ENCODE data around the gene ZSCAN5B. TPM values are rescaled to one million over a fixed set of nuclear protein-coding genes. Genes with fewer than 3 reads are reported as not detected.
"Not testable (repeated sequence)": the region's sequence is repeated elsewhere in the genome, so short reads cannot be mapped to it uniquely, and the experiment has no call there.

Gene ZSCAN5B, protein sequence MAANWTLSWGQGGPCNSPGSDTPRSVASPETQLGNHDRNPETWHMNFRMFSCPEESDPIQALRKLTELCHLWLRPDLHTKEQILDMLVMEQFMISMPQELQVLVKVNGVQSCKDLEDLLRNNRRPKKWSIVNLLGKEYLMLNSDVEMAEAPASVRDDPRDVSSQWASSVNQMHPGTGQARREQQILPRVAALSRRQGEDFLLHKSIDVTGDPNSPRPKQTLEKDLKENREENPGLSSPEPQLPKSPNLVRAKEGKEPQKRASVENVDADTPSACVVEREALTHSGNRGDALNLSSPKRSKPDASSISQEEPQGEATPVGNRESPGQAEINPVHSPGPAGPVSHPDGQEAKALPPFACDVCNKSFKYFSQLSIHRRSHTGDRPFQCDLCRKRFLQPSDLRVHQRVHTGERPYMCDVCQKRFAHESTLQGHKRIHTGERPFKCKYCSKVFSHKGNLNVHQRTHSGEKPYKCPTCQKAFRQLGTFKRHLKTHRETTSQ
- total RNA-seq = 1 to 10 TPM in 1 of 2 donors, not detected in 1; 1.9 TPM

DNA sequence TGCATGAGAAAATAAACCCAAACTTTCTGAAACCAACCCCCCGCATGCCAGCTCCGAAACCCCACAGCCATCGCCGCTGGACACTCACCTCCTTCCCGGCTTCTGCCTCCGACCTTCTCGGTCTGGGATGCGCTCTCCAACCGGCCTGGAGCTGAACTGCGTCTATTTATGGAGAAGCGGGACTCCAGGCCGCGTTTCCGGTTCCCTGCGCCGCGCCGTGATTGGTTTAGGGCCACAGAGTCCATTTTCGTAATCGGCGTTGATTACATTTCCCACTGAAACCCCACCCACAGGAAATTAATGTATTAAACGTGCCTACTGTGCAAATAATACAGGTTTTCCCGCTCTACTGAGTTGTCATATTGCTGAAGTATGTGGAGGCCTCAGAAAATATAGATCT, at the start of gene ZSCAN5B:
Gene ZSCAN5B, minus strand, starts transcription at position 138 of the 400 bp plus-strand sequence. CDS start 4,731 bp downstream, outside the sequence.
- not testable (repeated sequence) for H3K36me3 ChIP-seq

DNA sequence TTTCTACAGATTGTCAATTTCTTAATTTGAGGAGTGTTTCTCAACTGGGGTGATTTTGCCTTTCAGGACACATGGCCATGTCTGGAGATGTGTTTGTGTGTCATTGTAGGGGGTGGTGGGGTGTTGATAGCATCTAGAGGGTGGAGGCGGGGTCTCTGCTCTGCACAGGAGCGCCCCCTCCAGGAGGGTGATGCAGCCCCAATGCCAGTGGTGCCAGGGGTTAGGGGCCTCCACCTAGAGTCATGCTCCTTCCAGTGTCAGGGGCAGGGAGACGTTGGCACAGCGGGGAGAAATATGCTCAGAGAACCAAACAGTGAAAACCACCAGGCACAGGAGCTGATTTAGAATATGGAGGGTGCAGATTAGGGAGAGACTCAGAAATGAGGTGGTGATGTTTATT, 48.2 kb upstream of the ZSCAN5B start:
- H3K9me3 ChIP-seq; H3K4me3 ChIP-seq; H3K36me3 ChIP-seq; intact Hi-C loops (cut with DNase I); DNase-seq (ENCODE audit: low spot score); H3K27ac ChIP-seq; H3K27me3 ChIP-seq (replicated peaks; ENCODE audit: insufficient read depth); H3K4me1 ChIP-seq (replicated peaks): not testable (repeated sequence)
- WGBS = 66% methylated on average over 4 of the region's 4 CpGs

More for the DNA sequence above, at the start of gene ZSCAN5B:
- H3K4me3 ChIP-seq; intact Hi-C loops (cut with DNase I); DNase-seq (ENCODE audit: low spot score); H3K27me3 ChIP-seq (replicated peaks; ENCODE audit: insufficient read depth); H3K4me1 ChIP-seq (replicated peaks); H3K27ac ChIP-seq; H3K9me3 ChIP-seq: not testable (repeated sequence)
- WGBS = 87% methylated on average over 23 of the region's 23 CpGs

DNA sequence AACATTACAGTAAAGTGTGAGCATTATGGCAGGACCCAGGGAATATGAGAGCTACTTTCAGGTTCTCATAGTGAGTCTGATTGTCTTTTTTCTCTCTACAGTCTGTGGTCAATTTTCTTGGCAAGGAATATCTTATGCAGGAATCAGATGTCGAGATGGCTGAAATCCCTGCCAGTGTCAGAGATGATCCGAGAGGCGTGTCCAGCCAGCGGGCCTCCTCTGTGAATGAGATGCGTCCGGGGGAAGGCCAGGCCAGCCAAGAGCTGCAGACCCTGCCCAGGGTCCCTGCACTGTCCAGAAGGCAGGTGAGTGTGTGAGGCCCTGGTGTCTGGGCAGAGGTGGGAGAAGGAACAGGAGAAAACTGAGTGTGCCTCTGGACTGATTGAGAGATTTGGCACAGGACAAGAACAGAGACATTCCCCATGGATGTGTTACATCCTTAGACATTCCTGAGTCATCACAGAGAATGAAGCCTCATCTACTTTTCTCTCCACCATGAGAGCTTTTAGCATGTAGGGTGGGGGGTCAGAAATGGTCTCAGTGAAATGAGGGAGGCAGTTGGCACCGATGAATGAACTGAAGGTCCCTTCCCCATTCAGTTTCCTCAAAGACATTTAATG, 47.6 kb upstream of the ZSCAN5B start:
- H3K27ac ChIP-seq = no peak overlapping the region
- WGBS = 74% methylated on average over 7 of the region's 7 CpGs
- no peaks in the 10 kb centered on the region for H3K27me3 ChIP-seq (replicated peaks; ENCODE audit: insufficient read depth)
- no peaks in the 10 kb centered on the region for H3K9me3 ChIP-seq
- H3K4me3 ChIP-seq = no peak overlapping the region
- no peak for DNase-seq (ENCODE audit: low spot score)
- intact Hi-C loops (cut with DNase I) = no loop called here
- TF ChIP-seq POLR2AphosphoS5 (IDR thresholded peaks at IDR 0.05) = no peak
- TF ChIP-seq POLR2A (IDR thresholded peaks at IDR 0.05) = no peak
- TF ChIP-seq CTCF (IDR thresholded peaks at IDR 0.05) = no peak
- no peaks in the 10 kb centered on the region for H3K36me3 ChIP-seq
- H3K4me1 ChIP-seq (replicated peaks) = no peaks in the 10 kb centered on the region

DNA sequence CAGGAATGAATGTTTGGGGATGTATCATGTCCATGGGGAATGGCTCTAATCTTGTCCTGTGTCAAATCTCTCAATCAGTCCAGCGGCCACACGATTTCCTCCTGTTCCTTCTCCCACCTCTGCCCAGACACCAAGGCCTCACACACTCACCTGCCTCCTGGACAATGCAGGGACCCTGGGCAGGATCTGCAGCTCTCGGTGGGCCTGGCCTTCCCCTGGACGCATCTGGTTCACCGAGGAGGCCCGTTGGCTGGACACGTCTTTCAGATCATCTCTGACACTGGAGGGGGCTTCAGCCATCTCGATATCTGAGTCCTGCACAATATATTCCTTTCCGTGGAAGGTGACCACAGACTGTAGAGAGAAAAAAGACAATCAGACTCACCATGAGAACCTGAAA, 25.9 kb upstream of the ZSCAN5B start:
- WGBS = 93% methylated on average over 9 of the region's 9 CpGs

GRCh38 chr19:56222901-56223300, 25.3 kb upstream of the ZSCAN5B start:
- TF ChIP-seq CTCF (IDR thresholded peaks at IDR 0.05) (no peak), POLR2A (IDR thresholded peaks at IDR 0.05) (no peak), POLR2AphosphoS5 (IDR thresholded peaks at IDR 0.05) (no peak)
- no peak for DNase-seq (ENCODE audit: low spot score)
- no peaks in the 10 kb centered on the region for H3K36me3 ChIP-seq
- no peaks in the 10 kb centered on the region for H3K4me1 ChIP-seq (replicated peaks)
- H3K27ac ChIP-seq = no peak overlapping the region
- 72% methylated on average over 6 of the region's 6 CpGs for WGBS
- intact Hi-C loops (cut with DNase I) = no loop called here
- no peaks in the 10 kb centered on the region for H3K9me3 ChIP-seq
- no peaks in the 10 kb centered on the region for H3K27me3 ChIP-seq (replicated peaks; ENCODE audit: insufficient read depth)
- H3K4me3 ChIP-seq = no peak overlapping the region

More for the DNA sequence above, 25.9 kb upstream of the ZSCAN5B start:
- Histone ChIP-seq H3K4me1 (replicated peaks) (no peaks in the 10 kb centered on the region), H3K9me3 (no peaks in the 10 kb centered on the region), H3K27ac (no peak overlapping the region), H3K36me3 (no peaks in the 10 kb centered on the region), H3K27me3 (replicated peaks; ENCODE audit: insufficient read depth) (no peaks in the 10 kb centered on the region), H3K4me3 (no peak overlapping the region)
- intact Hi-C loops (cut with DNase I) = no loop called here
- TF ChIP-seq CTCF (IDR thresholded peaks at IDR 0.05) (no peak), POLR2A (IDR thresholded peaks at IDR 0.05) (no peak), POLR2AphosphoS5 (IDR thresholded peaks at IDR 0.05) (no peak)
- DNase-seq (ENCODE audit: low spot score) = no peak

Data from prostate gland (tissue), 2 donors.